Lower lobe of right lung (tissue), 2 donors: Measurements from ENCODE around the gene UBQLN3. TPM values are rescaled to one million over a fixed set of nuclear protein-coding genes. Genes with fewer than 3 reads are reported as not detected.

Source experiments
- ATAC-seq, 2 donors: fragments of 200-7000 bp; cut with Tn5 transposase; one replicate each; pipeline ENCODE4 v1.9.1; 2020 to 2022; ENCODE audit warnings: mild to moderate bottlenecking in 2 of 2, moderate library complexity in 2 of 2
- DNase-seq: peaks from one replicate; pipeline ENCODE4 v3.0.0-alpha.2; 2020
- H3K27ac ChIP-seq: fragments of 200-600 bp; one replicate; pipeline ENCODE4 v1.8.0; 2022
- H3K27me3 ChIP-seq: fragments of 200-600 bp; one replicate; pipeline ENCODE4 v1.8.0; 2022; ENCODE audit warnings: low read depth
- H3K36me3 ChIP-seq: fragments of 200-600 bp; one replicate; pipeline ENCODE4 v1.8.0; 2022; ENCODE audit warnings: mild to moderate bottlenecking
- H3K4me1 ChIP-seq: fragments of 200-600 bp; one replicate; pipeline ENCODE4 v1.8.0; 2022
- H3K4me3 ChIP-seq: fragments of 200-600 bp; one replicate; pipeline ENCODE4 v1.8.0; 2022; ENCODE audit warnings: mild to moderate bottlenecking
- H3K9me3 ChIP-seq: fragments of 200-600 bp; one replicate; pipeline ENCODE4 v1.8.0; 2022
- CTCF ChIP-seq: fragments of 200-600 bp; IDR thresholded peaks from one replicate; pipeline ENCODE4 v1.8.0; 2022; ENCODE audit warnings: antibody characterized with exemption, mild to moderate bottlenecking
- intact Hi-C: fragments of 100-400 bp; cut with DNase I; formaldehyde crosslinking; loops from one replicate; pipeline ENCODE4 v1.11.0; 2022
- total RNA-seq: library from RNA; stranded (reverse); fragmentation: NEBNext Ultra II Directional; extraction: Animal tissue kit (Norgen Biotek cat#: 25700); gene quantifications from one replicate; pipeline ENCODE4 v1.2.1, GENCODE V29; 2021
- donor health status: DM: no; HTN: yes; CAD: no; lungs with severe emphysema.

The UBQLN3 gene
- total RNA-seq, 1 donor from 2014 or later = 0.50 TPM

DNA sequence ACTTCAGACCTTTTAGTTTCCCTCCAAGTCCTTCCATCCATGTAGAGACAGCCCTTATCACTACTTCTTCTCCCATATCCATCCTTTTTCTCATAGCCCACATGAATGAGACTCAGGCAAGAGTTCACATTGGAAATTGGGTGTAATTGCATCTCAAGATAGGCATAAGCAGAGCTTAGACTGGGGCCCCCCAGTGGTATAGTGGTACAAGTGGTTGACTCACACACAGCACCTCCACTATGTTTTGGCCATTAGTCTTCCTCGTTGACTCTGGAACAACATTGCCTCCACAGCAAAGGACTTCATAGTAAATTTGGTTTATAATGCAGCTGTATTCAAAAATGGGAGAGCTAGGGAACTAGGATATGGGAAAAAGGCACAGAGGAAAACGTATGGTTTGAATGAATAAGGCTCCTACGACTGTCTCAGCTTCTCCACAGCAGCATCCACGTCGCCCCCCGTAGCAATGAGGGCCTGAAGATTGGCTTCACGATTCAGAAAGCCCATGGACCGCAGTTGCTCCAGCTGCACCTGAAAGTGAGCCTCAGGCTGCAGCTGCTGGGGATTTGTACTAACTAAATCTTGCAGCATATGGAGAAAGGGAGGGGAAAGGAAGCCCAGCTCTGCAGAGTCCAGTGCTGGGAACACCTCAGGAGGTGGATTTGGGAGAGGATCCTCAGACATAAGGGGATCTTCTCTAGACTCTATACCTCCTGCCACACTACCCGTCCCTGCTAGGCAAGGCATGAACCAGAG lies 2.4 kb downstream of the UBQLN3 start:
- ATAC-seq (no peak), DNase-seq (no peak)
- intact Hi-C loops = no loop called here
- H3K36me3 ChIP-seq = no peaks in the 10 kb centered on the region
- no peaks in the 10 kb centered on the region for H3K9me3 ChIP-seq
- no peaks in the 10 kb centered on the region for H3K4me1 ChIP-seq
- TF ChIP-seq CTCF = no peak
- no peaks in the 10 kb centered on the region for H3K27me3 ChIP-seq
- no peak overlapping the region for H3K4me3 ChIP-seq
- H3K27ac ChIP-seq = no peak overlapping the region

- Histone ChIP-seq H3K4me1 (no peaks in the 10 kb centered on the region), H3K27ac (no peak overlapping the region), H3K36me3 (no peaks in the 10 kb centered on the region), H3K4me3 (no peak overlapping the region), H3K9me3 (no peaks in the 10 kb centered on the region), H3K27me3 (no peaks in the 10 kb centered on the region)
- DNase-seq (no peak), ATAC-seq (no peak)
- intact Hi-C loops = no loop called here
- no peak for TF ChIP-seq CTCF
Measured at GRCh38 chr11:5505363-5506048, 4.3 kb downstream of the UBQLN3 start.

DNA sequence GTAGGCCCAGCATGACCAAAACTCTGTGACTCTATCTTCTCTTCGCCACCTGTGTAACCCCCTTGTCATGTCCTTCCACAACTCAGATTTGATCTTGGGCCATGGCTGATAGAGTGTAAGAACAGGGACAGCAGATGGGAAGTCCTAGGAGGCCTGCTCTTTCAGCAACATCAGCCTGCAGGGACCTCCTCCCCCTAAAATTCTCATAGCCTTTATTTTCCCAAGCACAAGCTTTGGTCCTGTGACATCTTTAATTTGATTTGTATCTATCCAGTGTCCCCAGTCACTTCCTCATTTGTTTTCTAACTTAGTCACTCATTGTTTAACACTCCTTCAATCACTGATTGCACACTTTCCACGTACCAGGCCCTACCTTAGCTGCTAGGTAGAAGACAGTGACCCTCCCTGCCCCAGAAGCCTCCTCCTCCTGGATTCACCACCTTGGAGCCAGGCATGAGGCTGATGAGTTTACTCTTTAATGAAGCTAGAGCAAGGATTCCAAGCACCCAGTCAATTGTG lies 5.3 kb downstream of the UBQLN3 start:
- intact Hi-C loops = no loop called here
- no peak overlapping the region for H3K27ac ChIP-seq
- H3K27me3 ChIP-seq = no peaks in the 10 kb centered on the region
- H3K4me3 ChIP-seq = no peak overlapping the region
- no peaks in the 10 kb centered on the region for H3K9me3 ChIP-seq
- no peaks in the 10 kb centered on the region for H3K36me3 ChIP-seq
- no peaks in the 10 kb centered on the region for H3K4me1 ChIP-seq
- TF ChIP-seq CTCF = no peak
- DNase-seq (no peak), ATAC-seq (no peak)

GRCh38 chr11:5500393-5500801 lies 9.4 kb downstream of the UBQLN3 start:
- DNase-seq (no peak), ATAC-seq (no peak)
- Histone ChIP-seq H3K36me3 (no peaks in the 10 kb centered on the region), H3K4me3 (no peak overlapping the region), H3K4me1 (no peaks in the 10 kb centered on the region), H3K27me3 (no peaks in the 10 kb centered on the region), H3K27ac (no peak overlapping the region), H3K9me3 (no peaks in the 10 kb centered on the region)
- no peak for TF ChIP-seq CTCF
- intact Hi-C loops = no loop called here

GRCh38 chr11:5499671-5500070 lies 10.1 kb downstream of the UBQLN3 start:
- DNase-seq (no peak), ATAC-seq (no peak)
- Histone ChIP-seq H3K4me3 (no peak overlapping the region), H3K9me3 (no peaks in the 10 kb centered on the region), H3K36me3 (no peaks in the 10 kb centered on the region), H3K27ac (no peak overlapping the region), H3K27me3 (no peaks in the 10 kb centered on the region), H3K4me1 (no peaks in the 10 kb centered on the region)
- intact Hi-C loops = no loop called here
- TF ChIP-seq CTCF = no peak
